ENCODE results near the gene CTIF.

Gene CTIF

GRCh38 chr18:48776156-48776555, 237.3 kb downstream of the CTIF start:
- no peak for DNase-seq (ENCODE audit: low spot score)

- DNase-seq (ENCODE audit: low spot score): no peak
Observed at GRCh38 chr18:48776641-48777025, 237.8 kb downstream of the CTIF start.

GRCh38 chr18:48777026-48777743, 238.4 kb downstream of the CTIF start:
- DNase-seq (ENCODE audit: low spot score): peak; percentile 83

GRCh38 chr18:48777744-48778116, 238.9 kb downstream of the CTIF start:
- DNase-seq (ENCODE audit: low spot score): peak; percentile 39

GRCh38 chr18:48778344-48779011, 239.6 kb downstream of the CTIF start:
- no peak for DNase-seq (ENCODE audit: low spot score)

DNA sequence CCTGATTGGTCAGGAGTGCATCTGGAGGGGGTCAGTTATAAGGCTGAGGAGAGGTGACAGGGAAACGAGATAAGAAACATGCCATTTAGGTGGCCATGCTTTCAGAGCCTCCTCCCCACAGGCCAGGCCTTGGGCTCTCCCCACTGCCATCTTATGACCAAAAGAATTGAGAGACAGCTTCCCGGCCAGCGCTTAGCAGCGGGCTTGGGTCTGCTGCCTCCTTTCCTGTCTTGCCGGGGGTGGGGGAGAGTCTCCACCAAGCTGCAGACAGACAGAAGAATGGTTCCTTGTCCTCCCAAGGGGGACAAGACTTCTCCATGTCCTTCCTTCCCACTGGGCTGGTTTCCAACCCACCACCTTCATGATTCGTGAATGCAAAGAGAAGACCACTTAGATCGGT, 240.6 kb downstream of the CTIF start:
- DNase-seq (ENCODE audit: low spot score): no peak

GRCh38 chr18:48780201-48780912, 241.5 kb downstream of the CTIF start:
- peak; percentile 36 for DNase-seq (ENCODE audit: low spot score)

- no peak for DNase-seq (ENCODE audit: low spot score)
Observed at GRCh38 chr18:48780913-48781162, 242.0 kb downstream of the CTIF start.

DNA sequence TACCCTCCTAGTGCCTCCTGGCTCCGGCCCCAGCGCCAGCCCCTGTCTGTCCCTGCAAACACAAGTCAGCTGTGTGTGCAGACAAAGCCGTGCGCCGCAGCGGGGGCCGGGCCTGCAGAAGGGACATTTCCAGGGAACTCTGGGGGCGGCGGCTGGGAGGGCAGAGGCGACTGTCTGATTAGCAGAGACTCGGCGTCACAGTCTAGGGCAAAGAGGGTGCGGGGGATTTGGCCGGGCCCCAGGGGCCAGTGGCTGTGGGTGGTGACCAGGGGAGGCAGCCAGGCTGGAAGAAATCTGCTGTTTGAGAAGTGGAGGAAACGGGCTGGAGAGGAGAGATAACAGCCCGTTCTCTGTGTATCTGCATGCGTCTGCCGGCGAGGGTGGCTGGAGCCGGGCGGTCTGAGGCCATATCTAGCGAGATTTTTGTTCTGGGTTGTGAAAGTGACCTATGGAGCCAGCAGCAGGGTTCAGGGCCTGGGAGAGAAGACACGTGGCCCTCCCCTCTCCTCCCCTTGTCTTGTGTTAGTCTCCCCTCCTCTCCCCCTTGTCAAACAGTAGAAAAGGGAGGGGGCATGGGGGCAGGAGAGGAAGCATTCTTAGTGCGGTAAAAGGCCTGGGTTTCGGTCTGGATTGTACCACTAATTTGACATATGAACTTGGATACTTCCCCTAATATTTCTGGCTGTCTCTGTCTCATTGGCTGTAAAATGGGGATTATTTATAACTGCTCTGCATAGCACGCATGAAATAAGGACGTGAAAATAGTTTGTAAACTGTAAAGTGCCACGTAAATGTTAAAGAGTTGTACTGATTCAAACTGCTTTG, 242.5 kb downstream of the CTIF start:
- DNase-seq (ENCODE audit: low spot score): peak; percentile 71

DNA sequence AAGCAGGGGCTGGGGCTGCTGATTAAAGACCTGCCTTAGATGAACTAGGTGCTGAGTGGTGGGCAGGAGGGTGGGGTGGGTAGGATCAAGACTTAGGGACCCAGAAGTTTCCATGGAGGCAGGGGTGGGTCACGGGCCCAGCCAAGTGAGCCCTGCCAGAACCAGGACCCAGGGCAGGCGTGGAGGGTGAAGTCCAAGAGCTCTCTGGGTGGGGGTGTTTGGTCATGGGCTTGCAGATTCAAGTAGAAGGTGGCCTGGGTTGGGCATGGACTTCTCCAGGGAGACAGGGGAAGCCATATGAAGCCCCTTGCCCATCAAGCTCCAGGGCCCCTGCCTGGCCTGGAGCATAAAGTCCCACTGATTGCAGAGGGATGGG, 243.1 kb downstream of the CTIF start:
- no peak for DNase-seq (ENCODE audit: low spot score)

- DNase-seq (ENCODE audit: low spot score): peak; percentile 37
Observed at GRCh38 chr18:48782381-48782861, 243.6 kb downstream of the CTIF start.

- DNase-seq (ENCODE audit: low spot score): no peak
Observed at GRCh38 chr18:48783616-48784520, 245.0 kb downstream of the CTIF start.

GRCh38 chr18:48784656-48785055, 245.8 kb downstream of the CTIF start:
- DNase-seq (ENCODE audit: low spot score): no peak

DNA sequence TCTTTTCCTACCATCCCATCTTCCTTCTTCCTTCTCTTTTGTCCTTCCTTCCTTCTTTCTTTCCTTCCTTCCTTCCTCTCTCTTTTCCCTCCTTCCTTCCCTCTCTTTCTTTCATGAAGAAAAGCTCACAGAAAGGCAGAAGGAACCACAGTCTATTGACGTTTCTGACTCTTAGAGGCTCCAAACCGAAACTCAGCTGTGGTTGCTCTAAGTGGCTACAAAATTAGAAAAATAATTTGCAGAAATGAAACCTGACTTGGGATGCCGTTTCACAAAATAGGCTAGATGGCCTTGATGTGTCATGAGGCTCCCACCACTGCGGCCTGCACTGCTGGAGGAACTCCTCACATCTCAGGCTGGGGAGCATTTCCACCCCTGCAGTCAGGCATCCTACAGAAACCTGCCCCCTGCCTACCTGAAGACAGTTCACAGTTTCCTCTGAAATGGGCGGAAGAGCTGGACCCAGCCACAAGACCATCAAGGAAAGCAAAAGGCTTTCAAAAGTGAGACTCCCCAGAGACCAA, 246.3 kb downstream of the CTIF start:
- DNase-seq (ENCODE audit: low spot score): no peak

DNA sequence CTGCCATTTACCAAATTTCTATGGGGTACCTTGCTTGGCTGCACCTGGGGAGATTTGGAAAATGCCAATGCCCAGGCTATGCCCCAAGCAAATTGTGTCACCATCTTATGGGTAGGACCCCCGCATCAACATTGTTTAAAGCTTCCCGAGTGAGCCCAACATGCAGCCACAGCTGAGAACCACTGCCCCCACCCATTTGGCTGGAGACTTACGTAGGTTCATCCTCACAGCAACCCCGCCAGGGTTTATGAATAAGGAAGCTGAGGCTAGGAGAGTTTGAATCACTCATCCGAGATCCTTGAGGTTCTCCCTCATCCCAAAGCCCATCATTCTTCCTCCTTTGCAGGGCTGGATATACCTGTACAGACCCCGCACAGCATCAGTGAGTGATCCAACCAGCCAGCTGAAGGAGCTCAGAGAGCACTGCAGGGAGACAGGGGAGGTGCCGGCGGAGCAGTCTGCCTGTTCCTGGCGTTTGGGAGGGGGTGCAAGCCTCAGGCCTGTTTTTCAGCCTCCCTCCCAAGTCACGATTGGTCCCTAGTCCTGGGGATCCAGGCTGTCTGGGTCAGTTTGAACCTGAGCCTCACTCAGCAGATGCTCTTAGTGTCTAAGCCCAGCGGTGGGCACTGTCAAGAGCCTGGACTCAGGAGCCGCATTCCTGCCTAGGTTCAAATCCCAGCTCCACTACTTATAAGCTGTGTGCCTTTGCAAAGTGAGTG, 247.1 kb downstream of the CTIF start:
- DNase-seq (ENCODE audit: low spot score): no peak

DNA sequence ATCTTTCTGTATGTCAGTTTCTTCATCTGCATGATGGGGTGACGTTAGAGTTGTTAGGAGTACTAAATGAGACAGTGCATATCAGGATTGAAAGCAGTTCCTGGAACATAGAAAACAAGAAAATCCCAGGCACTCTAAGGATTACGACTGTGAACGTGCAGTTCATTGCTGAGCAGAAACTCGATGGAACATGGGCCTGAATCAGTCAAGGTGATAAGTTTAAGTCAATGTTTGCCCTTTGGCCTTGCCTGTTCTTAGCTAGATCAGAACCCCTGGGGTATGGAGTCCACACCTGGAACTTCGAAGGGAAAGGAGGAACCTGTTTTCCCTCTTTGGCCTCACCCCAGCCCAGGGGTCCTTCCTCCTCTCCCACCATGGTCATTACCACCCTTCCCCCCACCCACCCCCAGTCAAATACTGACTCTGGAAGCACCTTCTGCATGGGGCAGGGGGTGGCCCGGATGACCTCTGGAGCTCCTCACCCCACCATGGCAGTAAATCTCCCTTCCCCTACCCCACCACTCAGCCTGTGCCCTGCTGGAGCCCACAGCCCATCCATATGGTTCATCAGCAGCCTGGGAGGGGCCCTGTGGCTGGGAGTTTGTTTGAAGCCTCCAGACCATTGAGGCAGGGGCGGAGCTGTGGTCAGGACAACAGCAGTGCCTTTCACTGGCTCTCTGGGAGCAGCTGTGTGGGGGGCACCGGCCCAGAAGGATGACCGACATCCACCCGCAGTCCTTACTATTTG, 247.8 kb downstream of the CTIF start:
- DNase-seq (ENCODE audit: low spot score): no peak

GRCh38 chr18:48787203-48788151, 248.6 kb downstream of the CTIF start:
- no peak for DNase-seq (ENCODE audit: low spot score)

DNA sequence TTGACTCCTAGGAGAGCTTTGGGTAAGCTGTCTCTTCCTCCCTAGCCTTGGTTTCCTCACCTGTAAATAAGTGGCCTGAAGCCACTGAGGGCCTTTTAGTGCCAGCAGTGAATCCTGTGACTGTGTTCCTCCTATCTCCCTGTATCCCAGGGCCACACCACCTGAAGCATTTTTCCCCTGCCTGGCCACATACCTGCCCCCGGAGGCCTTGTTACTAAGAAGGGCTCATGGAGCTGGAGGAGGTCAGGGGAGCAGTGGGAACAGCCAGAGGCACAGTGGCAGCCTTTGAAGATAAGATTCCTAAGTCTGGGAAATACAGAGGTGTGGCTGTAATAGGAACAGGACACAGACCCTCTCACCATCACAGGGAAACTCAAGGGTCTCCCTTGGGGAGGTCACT, 249.5 kb downstream of the CTIF start:
- no peak for DNase-seq (ENCODE audit: low spot score)

Data from AG08396 (cell line).